WTC11 (cell line): ENCODE measurements around the gene ARV1. TPM values are rescaled to one million over a fixed set of nuclear protein-coding genes. Genes with fewer than 3 reads are reported as not detected.

Experiments used
- ATAC-seq: fragments of 200-7000 bp; cut with Tn5 transposase; 2 replicates; pipeline ENCODE4 v1.10.0; 2021; ENCODE audit warnings: mild to moderate bottlenecking, moderate library complexity
- CTCF ChIA-PET: fragments of 300-600 bp; sonication (Branson Sonifier 250); formaldehyde crosslinking; loops from one replicate; lab custom pipeline; 2021; ENCODE audit warnings: antibody characterized with exemption; lab: Charles Lee
- POLR2A ChIA-PET: fragments of 350-600 bp; sonication (Branson Sonifier 250); formaldehyde crosslinking; loops from one replicate; lab custom pipeline; 2021; ENCODE audit warnings: antibody characterized with exemption; lab: Charles Lee
- DNase-seq: peaks from one replicate; pipeline ENCODE4 v3.0.0; 2021; ENCODE audit warnings: low spot score
- H3K27ac Mint-ChIP-seq: 2 replicates; pipeline ENCODE4 v1.8.0; 2021; ENCODE audit warnings: mixed read lengths
- H3K27me3 Mint-ChIP-seq: 2 replicates; pipeline ENCODE4 v1.8.0; 2021; ENCODE audit warnings: low read depth, mild to moderate bottlenecking, moderate library complexity, mixed read lengths
- H3K36me3 Mint-ChIP-seq: 2 replicates; pipeline ENCODE4 v1.8.0; 2021; ENCODE audit warnings: mixed read lengths
- H3K4me1 Mint-ChIP-seq: 2 replicates; pipeline ENCODE4 v1.8.0; 2022; ENCODE audit warnings: mixed read lengths
- H3K4me3 Mint-ChIP-seq: 2 replicates; pipeline ENCODE4 v1.8.0; 2021; ENCODE audit warnings: mild to moderate bottlenecking, moderate library complexity, mixed read lengths
- H3K9me3 Mint-ChIP-seq: 2 replicates; pipeline ENCODE4 v1.8.0; 2021; ENCODE audit warnings: mixed read lengths
- ATF1 ChIP-seq: sonication (generic); formaldehyde crosslinking; IDR thresholded peaks from 2 replicates; pipeline ENCODE4 v1.8.1; 2023; ENCODE audit warnings: mild to moderate bottlenecking, moderate library complexity, missing genetic modification reagents
- CDX4 ChIP-seq: fragments of 250-450 bp; sonication (Bioruptor Pico); IDR thresholded peaks from 2 replicates; pipeline ENCODE4 v1.9.0; 2021; ENCODE audit warnings: moderate library complexity, mild to moderate bottlenecking, inconsistent platforms, borderline replicate concordance
- CTCF ChIP-seq: fragments of 200-600 bp; IDR thresholded peaks from 2 replicates; pipeline ENCODE4 v1.8.0; 2022; ENCODE audit warnings: antibody characterized with exemption
- E2F1 ChIP-seq: sonication (generic); formaldehyde crosslinking; IDR thresholded peaks from 2 replicates; pipeline ENCODE4 v1.8.0; 2022; ENCODE audit warnings: mild to moderate bottlenecking, missing genetic modification reagents
- ERG ChIP-seq: fragments of 250-450 bp; sonication (Bioruptor Pico); IDR thresholded peaks from 2 replicates; pipeline ENCODE4 v1.8.0; 2021; ENCODE audit warnings: mild to moderate bottlenecking
- ESRRA ChIP-seq: sonication (generic); formaldehyde crosslinking; IDR thresholded peaks from 2 replicates; pipeline ENCODE4 v1.8.1; 2022; ENCODE audit warnings: mild to moderate bottlenecking, missing genetic modification reagents, borderline replicate concordance
- GABPB1 ChIP-seq: sonication (generic); formaldehyde crosslinking; IDR thresholded peaks from 2 replicates; pipeline ENCODE4 v1.8.1; 2023; ENCODE audit warnings: mild to moderate bottlenecking, missing genetic modification reagents
- GRHL2 ChIP-seq: fragments of 250-450 bp; sonication (Bioruptor Pico); IDR thresholded peaks from 2 replicates; pipeline ENCODE4 v1.8.0; 2022; ENCODE audit warnings: mild to moderate bottlenecking, moderate library complexity; ENCODE audit not compliant: insufficient replicate concordance, severe bottlenecking
- IRF1 ChIP-seq: sonication (generic); formaldehyde crosslinking; IDR thresholded peaks from 2 replicates; pipeline ENCODE4 v1.8.0; 2023; ENCODE audit warnings: missing genetic modification reagents
- JAZF1 ChIP-seq: fragments of 250-450 bp; sonication (Bioruptor Pico); IDR thresholded peaks from 2 replicates; pipeline ENCODE4 v1.9.0; 2021; ENCODE audit warnings: moderate library complexity, mild to moderate bottlenecking, inconsistent platforms
- NR2C2 ChIP-seq: sonication (generic); formaldehyde crosslinking; IDR thresholded peaks from 2 replicates; pipeline ENCODE4 v1.8.0; 2022; ENCODE audit warnings: mild to moderate bottlenecking, missing genetic modification reagents
- PREB ChIP-seq: sonication (generic); formaldehyde crosslinking; IDR thresholded peaks from 2 replicates; pipeline ENCODE4 v1.8.1; 2022; ENCODE audit warnings: mild to moderate bottlenecking, missing genetic modification reagents, moderate library complexity, borderline replicate concordance
- STAT6 ChIP-seq: sonication (generic); formaldehyde crosslinking; conservative IDR thresholded peaks from 2 replicates; pipeline ENCODE4 v1.8.1; 2023; ENCODE audit warnings: mild to moderate bottlenecking, low read depth, missing genetic modification reagents, moderate library complexity
- ZMAT4 ChIP-seq: fragments of 250-450 bp; sonication (Bioruptor Pico); IDR thresholded peaks from 2 replicates; pipeline ENCODE4 v1.9.0; 2021; ENCODE audit warnings: mild to moderate bottlenecking
- total RNA-seq: library from RNA; stranded (reverse); gene quantifications from 3 replicates; pipeline ENCODE4 v1.2.3, GENCODE V29; 2021

Gene ARV1
- total RNA-seq, 1 experiment from 2014 or later: 9.1 TPM

GRCh38 chr1:231013391-231014015 lies 34.6 kb downstream of the ARV1 start (continued):
- TF ChIP-seq IRF1 (CRISPR knock-in tag): no peak
- no peak for TF ChIP-seq JAZF1

- ATAC-seq: no peak
- DNase-seq: no peak
- POLR2A ChIA-PET: no interaction called here
Observed at GRCh38 chr1:231016234-231016633, 37.3 kb downstream of the ARV1 start.

GRCh38 chr1:231016966-231017365 lies 38.1 kb downstream of the ARV1 start:
- no peaks in the 10 kb centered on the region for H3K9me3 Mint-ChIP-seq
- H3K27ac Mint-ChIP-seq: no peak overlapping the region
- TF ChIP-seq CDX4: no peak
- TF ChIP-seq ATF1: no peak
- TF ChIP-seq CTCF: no peak
- no peak for TF ChIP-seq E2F1
- no peak for TF ChIP-seq ERG
- TF ChIP-seq ZMAT4 (CRISPR knock-in tag): no peak
- TF ChIP-seq NR2C2: no peak
- TF ChIP-seq, all 79 proteins: peak for 0
- DNase-seq: no peak
- POLR2A ChIA-PET: no interaction called here
- CTCF ChIA-PET: interaction anchor here (1.4 kb wide), 1 partner anchor 190 kb away, joined by 3 read pairs; no protein-coding TSS in a partner anchor
- H3K36me3 Mint-ChIP-seq: no peaks in the 10 kb centered on the region
- H3K4me3 Mint-ChIP-seq: no peak overlapping the region
- peaks cover 66% of the 10 kb centered on the region for H3K27me3 Mint-ChIP-seq
- H3K4me1 Mint-ChIP-seq: peaks cover 26% of the 10 kb centered on the region
- ATAC-seq: no peak

More at GRCh38 chr1:231016234-231016633, 37.3 kb downstream of the ARV1 start:
- Mint-ChIP-seq H3K4me1 (peaks cover 19% of the 10 kb centered on the region), H3K9me3 (no peaks in the 10 kb centered on the region), H3K36me3 (no peaks in the 10 kb centered on the region), H3K27ac (no peak overlapping the region), H3K4me3 (no peak overlapping the region), H3K27me3 (peaks cover 59% of the 10 kb centered on the region)
- CTCF ChIA-PET: interaction anchor here (1.4 to 2.0 kb wide), 3 partner anchors 75 to 195 kb away, joined by 3 to 15 read pairs (median 14); no protein-coding TSS in a partner anchor
- TF ChIP-seq STAT6 (CRISPR knock-in tag): no peak

- Mint-ChIP-seq H3K36me3 (no peaks in the 10 kb centered on the region), H3K27ac (no peak overlapping the region), H3K4me1 (peaks cover 31% of the 10 kb centered on the region)
- no peak for ATAC-seq
- CTCF ChIA-PET: interaction anchor here (0.7 kb wide), 2 partner anchors 368 to 379 kb away, joined by 3 to 5 read pairs; no protein-coding TSS in a partner anchor
- POLR2A ChIA-PET: no interaction called here
- no peak for TF ChIP-seq GRHL2 (CRISPR knock-in tag)
- TF ChIP-seq ESRRA (CRISPR knock-in tag): no peak
- TF ChIP-seq CTCF: no peak
- no peak for TF ChIP-seq PREB
- TF ChIP-seq ZMAT4 (CRISPR knock-in tag): no peak
- TF ChIP-seq GABPB1: no peak
- TF ChIP-seq, all 79 proteins: peak for 0
- peaks cover 69% of the 10 kb centered on the region for H3K27me3 Mint-ChIP-seq
- no peaks in the 10 kb centered on the region for H3K9me3 Mint-ChIP-seq
- no peak overlapping the region for H3K4me3 Mint-ChIP-seq
- DNase-seq: no peak
Observed at GRCh38 chr1:231019711-231020110, 40.8 kb downstream of the ARV1 start.
